ENCODE results near the gene GPR183. TPM values are rescaled to one million over a fixed set of nuclear protein-coding genes. Genes with fewer than 3 reads are reported as not detected.
A peak's percentile ranks its signal among the peaks of the same experiment; 100 is the strongest.

GPR183 gene
- total RNA-seq, 3 donors from 2014 or later, result 1.6 to 15.3 (median 5.0) TPM

DNA sequence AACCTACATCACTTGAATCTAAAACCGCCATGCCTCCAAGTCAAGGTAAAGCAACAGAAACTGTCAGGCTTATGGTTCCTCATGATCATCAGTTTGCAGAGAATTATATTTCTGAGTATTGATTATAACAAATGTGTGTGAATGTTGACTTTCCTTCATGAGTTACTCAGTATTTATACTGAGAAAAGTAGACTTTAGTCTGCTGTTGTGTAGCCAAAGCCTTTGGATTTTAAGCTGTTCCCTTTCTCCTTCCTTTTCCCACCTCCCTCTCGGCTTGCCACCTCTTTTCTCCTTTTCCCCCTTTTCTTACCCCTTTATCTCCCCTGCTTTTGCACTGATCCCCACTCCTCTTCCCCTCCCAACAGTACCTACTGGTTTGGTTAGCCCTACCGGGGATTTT is 28.4 kb downstream of the GPR183 start:
- DNase-seq (no peak), ATAC-seq (no peak)
- H3K36me3 ChIP-seq (ENCODE audit: low read depth), result no peaks in the 10 kb centered on the region
- intact Hi-C loops (cut with DNase I, micrococcal nuclease), result loop anchor here in 1 of 2 donors (10.0 kb wide), 1 partner anchor 156 kb away; no protein-coding TSS in a partner anchor
- no peak overlapping the region for H3K4me3 ChIP-seq
- no peaks in the 10 kb centered on the region for H3K9me3 ChIP-seq
- H3K4me1 ChIP-seq (ENCODE audit: low read depth), result peaks cover 15% of the 10 kb centered on the region
- TF ChIP-seq, protein P1, sequence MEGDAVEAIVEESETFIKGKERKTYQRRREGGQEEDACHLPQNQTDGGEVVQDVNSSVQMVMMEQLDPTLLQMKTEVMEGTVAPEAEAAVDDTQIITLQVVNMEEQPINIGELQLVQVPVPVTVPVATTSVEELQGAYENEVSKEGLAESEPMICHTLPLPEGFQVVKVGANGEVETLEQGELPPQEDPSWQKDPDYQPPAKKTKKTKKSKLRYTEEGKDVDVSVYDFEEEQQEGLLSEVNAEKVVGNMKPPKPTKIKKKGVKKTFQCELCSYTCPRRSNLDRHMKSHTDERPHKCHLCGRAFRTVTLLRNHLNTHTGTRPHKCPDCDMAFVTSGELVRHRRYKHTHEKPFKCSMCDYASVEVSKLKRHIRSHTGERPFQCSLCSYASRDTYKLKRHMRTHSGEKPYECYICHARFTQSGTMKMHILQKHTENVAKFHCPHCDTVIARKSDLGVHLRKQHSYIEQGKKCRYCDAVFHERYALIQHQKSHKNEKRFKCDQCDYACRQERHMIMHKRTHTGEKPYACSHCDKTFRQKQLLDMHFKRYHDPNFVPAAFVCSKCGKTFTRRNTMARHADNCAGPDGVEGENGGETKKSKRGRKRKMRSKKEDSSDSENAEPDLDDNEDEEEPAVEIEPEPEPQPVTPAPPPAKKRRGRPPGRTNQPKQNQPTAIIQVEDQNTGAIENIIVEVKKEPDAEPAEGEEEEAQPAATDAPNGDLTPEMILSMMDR (IDR thresholded peaks at IDR 0.05), result no peak

DNA sequence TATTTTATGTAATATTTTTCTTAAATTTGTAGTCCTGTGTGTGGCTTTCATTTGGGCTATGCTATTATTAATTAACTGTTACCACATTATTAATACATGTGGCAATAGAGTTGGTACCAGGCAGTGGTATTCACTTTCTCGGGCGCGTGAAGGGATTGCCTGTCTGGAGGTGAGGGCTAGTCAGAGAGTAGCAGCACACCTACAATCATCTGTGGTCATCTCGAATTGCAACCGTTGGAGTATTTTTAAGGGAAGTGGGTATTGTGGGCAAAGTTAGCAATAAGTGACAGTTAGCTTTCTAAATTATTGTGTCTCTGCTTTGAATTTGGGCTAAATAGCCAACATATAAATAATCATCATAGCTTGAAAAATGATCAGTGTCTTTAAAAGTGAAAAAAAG is 29.0 kb downstream of the GPR183 start:
- intact Hi-C loops (cut with DNase I, micrococcal nuclease), result loop anchor here in 1 of 2 donors (10.0 kb wide), 1 partner anchor 157 kb away; no protein-coding TSS in a partner anchor

DNA sequence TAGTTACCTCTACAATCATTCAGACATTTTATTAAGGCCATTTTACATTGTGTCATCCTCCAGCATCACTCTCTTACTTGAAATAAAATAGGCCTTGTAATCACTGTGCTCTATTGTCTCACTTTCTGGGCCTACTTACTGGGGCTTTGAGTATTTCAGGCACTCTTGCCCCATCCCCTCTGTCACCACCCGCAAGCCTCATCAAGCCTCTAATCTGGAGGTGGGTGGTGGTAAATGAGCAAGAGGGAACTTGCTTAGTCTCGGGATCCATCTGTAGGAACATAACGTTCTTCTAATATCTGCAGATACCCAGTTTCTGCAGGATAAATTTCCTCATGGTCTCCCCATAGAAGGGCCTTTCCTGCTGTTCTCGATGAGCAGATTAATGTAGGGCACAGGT is 29.6 kb downstream of the GPR183 start:
- H3K36me3 ChIP-seq (ENCODE audit: low read depth), result no peaks in the 10 kb centered on the region
- no peaks in the 10 kb centered on the region for H3K9me3 ChIP-seq
- intact Hi-C loops (cut with DNase I, micrococcal nuclease), result loop anchor here in 1 of 2 donors (10.0 kb wide), 1 partner anchor 157 kb away; no protein-coding TSS in a partner anchor
- H3K4me3 ChIP-seq, result no peak overlapping the region
- TF ChIP-seq, protein P1 (IDR thresholded peaks at IDR 0.05), result no peak
- no peak for DNase-seq
- peaks cover 15% of the 10 kb centered on the region for H3K4me1 ChIP-seq (ENCODE audit: low read depth)
- no peak for ATAC-seq

More for the DNA sequence above, 29.0 kb downstream of the GPR183 start:
- no peak for ATAC-seq
- Histone ChIP-seq H3K4me1 (ENCODE audit: low read depth) (peaks cover 15% of the 10 kb centered on the region), H3K4me3 (no peak overlapping the region), H3K9me3 (no peaks in the 10 kb centered on the region), H3K36me3 (ENCODE audit: low read depth) (no peaks in the 10 kb centered on the region)
- TF ChIP-seq, protein P1 (IDR thresholded peaks at IDR 0.05), result no peak
- DNase-seq, result no peak

DNA sequence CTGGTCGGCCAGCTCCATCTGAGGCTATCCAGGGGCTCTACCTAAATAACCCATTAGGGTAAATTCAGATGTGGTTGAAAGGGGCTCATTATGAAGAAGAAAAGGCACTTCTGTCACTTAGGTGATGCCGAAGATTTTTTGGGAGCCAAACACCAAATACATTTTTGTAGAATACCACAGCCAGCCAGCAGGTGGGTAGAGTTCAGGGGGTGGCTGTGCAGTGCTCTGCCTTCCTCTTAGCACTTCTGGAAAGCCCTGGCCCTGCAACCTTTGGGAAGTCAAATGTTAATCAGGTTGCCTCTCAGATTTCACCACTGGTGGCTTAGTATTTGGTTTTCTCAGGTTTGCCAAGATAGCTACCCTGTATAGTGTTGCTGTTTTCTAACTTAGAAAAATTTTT is 30.5 kb downstream of the GPR183 start:
- DNase-seq (no peak), ATAC-seq (no peak)
- intact Hi-C loops (cut with DNase I, micrococcal nuclease), result loop anchor here in 1 of 2 donors (10.0 kb wide), 1 partner anchor 158 kb away; no protein-coding TSS in a partner anchor
- no peaks in the 10 kb centered on the region for H3K36me3 ChIP-seq (ENCODE audit: low read depth)
- TF ChIP-seq, protein P1 (IDR thresholded peaks at IDR 0.05), result no peak
- peaks cover 15% of the 10 kb centered on the region for H3K4me1 ChIP-seq (ENCODE audit: low read depth)
- no peak overlapping the region for H3K4me3 ChIP-seq
- no peaks in the 10 kb centered on the region for H3K9me3 ChIP-seq

DNA sequence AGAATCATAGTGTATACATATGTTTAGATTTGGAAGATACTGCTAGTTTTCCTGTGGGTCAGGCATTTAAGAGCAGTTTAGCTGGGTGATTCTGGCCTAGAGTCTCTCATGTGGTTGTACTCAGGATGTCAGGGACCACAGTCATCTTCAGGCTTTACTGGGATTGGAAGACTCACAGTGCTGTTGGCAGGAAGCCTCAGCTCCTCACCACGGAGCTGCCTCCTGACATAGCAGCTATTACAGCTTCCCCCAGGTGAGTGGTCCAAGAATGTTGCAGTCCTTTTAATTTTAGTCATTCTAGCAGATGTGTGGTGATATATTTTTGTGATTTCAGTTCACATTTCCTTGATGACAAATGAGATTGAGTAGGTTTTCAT is 32.1 kb downstream of the GPR183 start:
- H3K4me3 ChIP-seq, result no peak overlapping the region
- ATAC-seq (peak; percentile 39), DNase-seq (peak in 1 of 3 donors; percentile 57)
- H3K9me3 ChIP-seq, result no peaks in the 10 kb centered on the region
- intact Hi-C loops (cut with DNase I, micrococcal nuclease), result loop anchor here in 1 of 2 donors (10.0 kb wide), 1 partner anchor 160 kb away; no protein-coding TSS in a partner anchor
- peaks cover 9% of the 10 kb centered on the region for H3K4me1 ChIP-seq (ENCODE audit: low read depth)
- TF ChIP-seq, protein P1 (IDR thresholded peaks at IDR 0.05), result no peak
- no peaks in the 10 kb centered on the region for H3K36me3 ChIP-seq (ENCODE audit: low read depth)
